Endodermal cell (in vitro differentiated cells): Measurements from ENCODE around the gene RAB7A. TPM values are rescaled to one million over a fixed set of nuclear protein-coding genes. Genes with fewer than 3 reads are reported as not detected.

Experiments
- DNase-seq: peaks from one replicate; pipeline ENCODE4 v3.0.0-alpha.2; 2017
- H3K27ac ChIP-seq: 2 replicates; pipeline ENCODE4 v1.5.1; 2013; ENCODE audit warnings: mild to moderate bottlenecking, low read depth, low read length, moderate library complexity
- H3K27me3 ChIP-seq: 2 replicates; pipeline ENCODE4 v1.6.1; 2013; ENCODE audit warnings: mild to moderate bottlenecking, low read length, moderate library complexity; ENCODE audit not compliant: insufficient read depth, control insufficient read depth, poor library complexity, severe bottlenecking
- H3K36me3 ChIP-seq: 2 replicates; pipeline ENCODE4 v1.7.0; 2013; ENCODE audit warnings: mild to moderate bottlenecking, low read length, moderate library complexity; ENCODE audit not compliant: control insufficient read depth, insufficient read depth
- H3K4me1 ChIP-seq: one replicate; pipeline ENCODE4 v1.7.0; 2013; ENCODE audit warnings: low read length; ENCODE audit not compliant: control insufficient read depth, insufficient read depth
- H3K4me3 ChIP-seq: 2 replicates; pipeline ENCODE4 v1.5.1; 2013; ENCODE audit warnings: mild to moderate bottlenecking, low read length, moderate library complexity
- H3K9ac ChIP-seq: 2 replicates; pipeline ENCODE4 v1.6.1; 2013; ENCODE audit warnings: mild to moderate bottlenecking, low read length, moderate library complexity; ENCODE audit not compliant: poor library complexity, severe bottlenecking; ENCODE audit errors: extremely low read depth
- H3K9me3 ChIP-seq: 2 replicates; pipeline ENCODE4 v1.6.1; 2013; ENCODE audit warnings: mild to moderate bottlenecking, low read length, moderate library complexity; ENCODE audit not compliant: control insufficient read depth
- H3K27ac Mint-ChIP-seq: 2 replicates; pipeline ENCODE4 v1.8.0; 2020; ENCODE audit warnings: mixed read lengths
- H3K27me3 Mint-ChIP-seq: 2 replicates; pipeline ENCODE4 v1.8.0; 2021; ENCODE audit warnings: mild to moderate bottlenecking, mixed read lengths; ENCODE audit not compliant: insufficient read depth
- H3K36me3 Mint-ChIP-seq: 2 replicates; pipeline ENCODE4 v1.8.0; 2020; ENCODE audit warnings: low read depth, mixed read lengths
- H3K4me1 Mint-ChIP-seq: 2 replicates; pipeline ENCODE4 v1.8.0; 2020; ENCODE audit warnings: mixed read lengths
- H3K4me3 Mint-ChIP-seq: 2 replicates; pipeline ENCODE4 v1.8.0; 2020; ENCODE audit warnings: mild to moderate bottlenecking, moderate library complexity, mixed read lengths
- H3K9me3 Mint-ChIP-seq: 2 replicates; pipeline ENCODE4 v1.8.0; 2020; ENCODE audit warnings: mild to moderate bottlenecking, mixed read lengths
- CTCF ChIP-seq: fragments of 200-600 bp; sonication (generic); conservative IDR thresholded peaks from 2 replicates; pipeline ENCODE4 v1.5.0; 2021; ENCODE audit warnings: antibody characterized with exemption, mild to moderate bottlenecking
- WGBS, 2 experiments: methylation state at CpG; one replicate each; pipeline versions ENCODE4 v1.1.5 to v1.1.7; 2013; ENCODE audit warnings: missing lambda C conversion rate in 2 of 2, mixed read lengths in 1 of 2; ENCODE audit not compliant: insufficient coverage in 1 of 2, insufficient read length in 1 of 2; 5-methylcytosine and 5-hydroxymethylcytosine counted together
- total RNA-seq, 2 donors: library from RNA; stranded (reverse); fragmentation: NEBNext Ultra II Directional in 1 of 2; extraction: Animal tissue kit (Norgen Biotek cat#: 25700) in 1 of 2; gene quantifications; 2 replicates in 1 of 2; 3 replicates in 1 of 2; pipeline ENCODE4 v1.2.1, GENCODE V29; 2021

Gene RAB7A
- total RNA-seq, 2 donors from 2014 or later: 166 to 194 TPM

- Histone ChIP-seq H3K27me3 (no peaks in the 10 kb centered on the region), H3K4me1 (no peaks in the 10 kb centered on the region), H3K9ac (no peak overlapping the region), H3K9me3 (peaks cover 61% of the 10 kb centered on the region), H3K4me3 (no peak overlapping the region), H3K36me3 (peaks cover 76% of the 10 kb centered on the region), H3K27ac (no peak overlapping the region)
- Mint-ChIP-seq H3K27ac (no peak overlapping the region), H3K36me3 (peaks cover 73% of the 10 kb centered on the region), H3K4me3 (no peak overlapping the region), H3K4me1 (no peaks in the 10 kb centered on the region), H3K27me3 (no peaks in the 10 kb centered on the region), H3K9me3 (peaks cover 51% of the 10 kb centered on the region)
- 89 to 94% methylated on average over 2 to 3 of the region's 3 CpGs for whole genome bisulfite sequencing, 2 experiments
- TF ChIP-seq CTCF: peak; percentile 60
- no peak for DNase-seq
Observed at GRCh38 chr3:128745742-128746141, 19.8 kb downstream of the RAB7A start.

GRCh38 chr3:128746881-128747280 lies 20.9 kb downstream of the RAB7A start:
- Histone ChIP-seq H3K9ac (no peak overlapping the region), H3K36me3 (peaks cover 78% of the 10 kb centered on the region), H3K9me3 (peaks cover 63% of the 10 kb centered on the region), H3K27ac (no peak overlapping the region), H3K4me1 (no peaks in the 10 kb centered on the region), H3K27me3 (no peaks in the 10 kb centered on the region), H3K4me3 (no peak overlapping the region)
- TF ChIP-seq CTCF: no peak
- Mint-ChIP-seq H3K36me3 (peaks cover 75% of the 10 kb centered on the region), H3K27me3 (no peaks in the 10 kb centered on the region), H3K4me1 (peaks cover 4% of the 10 kb centered on the region), H3K27ac (no peak overlapping the region), H3K4me3 (no peak overlapping the region), H3K9me3 (peaks cover 51% of the 10 kb centered on the region)
- 95% methylated on average over 2 of the region's 2 CpGs; no CpG with 5 or more reads in 1 of the 2 experiments for WGBS, 2 experiments
- DNase-seq: no peak

- 89 to 96% methylated on average over 3 to 4 of the region's 4 CpGs for WGBS, 2 experiments
- H3K36me3 ChIP-seq: peaks cover 70% of the 10 kb centered on the region
- Mint-ChIP-seq H3K4me3 (no peak overlapping the region), H3K27ac (no peak overlapping the region), H3K36me3 (peaks cover 65% of the 10 kb centered on the region), H3K27me3 (no peaks in the 10 kb centered on the region), H3K4me1 (peaks cover 7% of the 10 kb centered on the region), H3K9me3 (peaks cover 41% of the 10 kb centered on the region)
- H3K27me3 ChIP-seq: no peaks in the 10 kb centered on the region
- peaks cover 52% of the 10 kb centered on the region for H3K9me3 ChIP-seq
- H3K4me1 ChIP-seq: no peaks in the 10 kb centered on the region
- peak overlapping the region; percentile 45 for H3K4me3 ChIP-seq
- DNase-seq: no peak
- H3K27ac ChIP-seq: no peak overlapping the region
- no peak for TF ChIP-seq CTCF
- H3K9ac ChIP-seq: no peak overlapping the region
Observed at GRCh38 chr3:128748557-128748956, 22.6 kb downstream of the RAB7A start.
